ENCODE data around the gene ZNF845.
"Not testable (repeated sequence)": the region's sequence is repeated elsewhere in the genome, so short reads cannot be mapped to it uniquely, and the experiment has no call there.

The ZNF845 gene

GRCh38 chr19:53381376-53381775, 47.8 kb downstream of the ZNF845 start:
- no peak for DNase-seq (ENCODE audit: low spot score)

DNA sequence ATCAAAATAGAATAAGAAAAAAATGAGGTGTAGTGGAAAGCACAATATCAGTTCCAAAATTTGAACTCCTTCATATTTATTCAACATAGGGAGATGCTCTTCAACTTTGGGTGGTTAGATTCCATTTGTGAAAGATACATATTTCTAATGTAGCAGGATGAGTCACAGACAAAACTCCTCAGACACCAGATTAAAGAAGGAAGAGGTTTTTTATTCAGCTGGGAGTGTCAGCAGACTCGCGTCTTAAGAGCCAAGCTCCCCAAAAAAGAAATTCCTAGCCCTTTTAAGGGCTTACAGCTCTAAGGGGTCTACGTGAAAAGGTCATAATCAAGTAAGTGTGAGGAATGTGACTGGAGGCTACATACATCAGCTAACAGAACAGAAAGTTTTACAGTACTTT, 54.6 kb downstream of the ZNF845 start:
- no peak for DNase-seq (ENCODE audit: low spot score)

GRCh38 chr19:53388904-53389303, 55.4 kb downstream of the ZNF845 start:
- no peak for DNase-seq (ENCODE audit: low spot score)

- DNase-seq (ENCODE audit: low spot score), result peak; percentile 0
Measured at GRCh38 chr19:53389571-53389970, 56.0 kb downstream of the ZNF845 start.

- peak; percentile 28 for DNase-seq (ENCODE audit: low spot score)
Measured at GRCh38 chr19:53389978-53390377, 56.4 kb downstream of the ZNF845 start.

GRCh38 chr19:53394522-53394973, 61.0 kb downstream of the ZNF845 start:
- no peak for DNase-seq (ENCODE audit: low spot score)

DNA sequence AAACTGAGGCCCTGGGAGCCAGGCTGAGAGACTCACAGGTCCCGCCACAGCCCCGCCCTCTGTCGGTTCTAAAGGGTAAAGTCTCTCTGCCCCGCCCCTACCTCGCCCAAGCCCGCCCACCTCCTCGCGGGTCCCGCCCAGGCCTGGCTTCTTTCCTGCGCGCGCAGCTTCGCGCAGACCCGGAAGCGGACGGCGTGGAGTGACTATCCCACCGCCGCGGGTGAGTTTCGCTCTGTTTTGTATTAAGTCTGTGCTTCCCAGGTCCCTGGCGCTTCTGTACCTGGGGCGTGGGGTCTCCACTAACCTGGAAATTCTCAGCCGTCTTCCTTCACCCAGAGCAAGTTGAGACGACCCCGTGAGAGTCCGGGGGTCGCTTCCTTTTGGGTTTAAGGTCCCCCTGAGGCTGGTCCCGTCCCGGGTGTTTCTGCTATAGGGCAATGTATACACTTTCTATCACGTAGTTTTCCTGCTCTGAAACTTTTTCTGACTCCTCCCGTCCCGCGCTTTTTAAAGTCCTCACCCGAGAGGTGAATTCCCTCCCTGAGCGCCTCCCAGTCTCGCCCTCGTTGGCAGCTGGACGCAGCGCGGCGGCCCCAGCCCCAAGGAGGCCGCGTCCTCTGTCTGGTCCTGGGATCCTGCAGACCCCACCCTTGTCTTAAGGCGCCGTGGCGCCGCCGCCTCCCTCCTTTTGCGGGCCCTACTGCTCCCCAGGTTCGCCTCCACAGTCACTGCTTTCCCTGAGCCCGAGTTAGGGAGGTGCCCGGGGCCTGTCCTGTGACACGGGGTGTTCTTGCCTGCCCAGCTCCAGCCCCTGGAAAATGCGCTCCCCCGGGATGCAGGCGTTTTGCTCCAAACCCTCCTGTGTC, 61.7 kb downstream of the ZNF845 start, which contains the start of gene ZNF765:
TSS of gene ZNF765 (plus strand) at position 176 of the 866 bp plus-strand sequence. CDS start 2,867 bp downstream, outside the sequence.
- peak; percentile 91 for DNase-seq (ENCODE audit: low spot score)

DNA sequence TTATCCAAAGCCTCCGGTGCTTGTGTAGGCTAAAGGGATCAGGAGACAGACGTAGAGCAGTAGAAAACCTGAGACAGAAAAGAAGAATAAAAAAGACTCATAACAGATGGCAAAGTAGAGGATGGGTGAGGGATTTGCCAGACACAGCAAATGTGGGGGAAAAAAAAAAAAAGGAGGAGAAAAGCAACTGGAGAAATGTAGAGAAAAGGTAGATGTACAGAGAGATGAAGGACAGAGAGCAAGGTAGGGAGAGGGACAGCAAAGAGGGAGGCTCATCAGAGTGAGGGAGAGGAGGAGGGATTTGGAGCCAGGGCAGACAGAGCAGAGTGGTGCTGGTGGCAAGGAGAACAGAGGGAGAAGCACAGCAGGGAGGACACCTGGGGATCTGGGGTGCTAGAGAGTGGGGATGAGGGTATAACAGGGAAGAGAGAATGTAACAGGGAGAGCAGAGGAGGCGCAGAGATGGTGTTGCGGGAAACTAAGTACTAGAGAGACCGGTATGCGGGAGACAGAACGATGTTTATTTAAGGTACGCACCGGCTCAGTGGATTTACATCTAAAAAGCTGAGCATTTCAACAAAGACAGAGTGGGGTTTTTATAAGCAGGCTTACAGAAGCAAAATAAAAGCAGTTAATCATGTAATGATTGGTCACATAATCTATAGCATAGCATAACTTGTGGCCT, 62.4 kb downstream of the ZNF845 start:
- peak; percentile 28 for DNase-seq (ENCODE audit: low spot score)

DNA sequence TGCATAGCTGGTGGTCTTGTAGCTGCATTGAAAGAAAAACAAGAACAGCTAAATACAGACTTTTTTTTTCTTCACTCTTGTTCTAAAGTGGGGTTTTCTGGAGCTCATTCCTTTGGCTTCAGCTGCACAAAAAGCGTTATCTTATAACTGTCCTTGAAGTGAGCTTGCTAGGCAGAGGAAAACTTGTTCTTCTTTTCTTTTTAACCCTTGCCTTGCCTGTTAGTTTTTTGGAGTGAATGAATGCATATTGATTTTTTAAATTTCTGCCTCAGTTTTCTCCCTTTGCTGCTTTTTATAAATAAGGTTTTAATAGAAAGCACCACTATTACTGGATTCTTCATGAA, 62.9 kb downstream of the ZNF845 start:
- DNase-seq (ENCODE audit: low spot score), result no peak

- not testable (repeated sequence) for DNase-seq (ENCODE audit: low spot score)
Measured at GRCh38 chr19:53397918-53398317, 64.4 kb downstream of the ZNF845 start.

All from cerebellar cortex (tissue), 1 donor.